ENCODE results near the gene MKS1. TPM values are rescaled to one million over a fixed set of nuclear protein-coding genes. Genes with fewer than 3 reads are reported as not detected.

MKS1 gene
- polyA plus RNA-seq, 1 donor from 2014 or later = 32.9 TPM

DNA sequence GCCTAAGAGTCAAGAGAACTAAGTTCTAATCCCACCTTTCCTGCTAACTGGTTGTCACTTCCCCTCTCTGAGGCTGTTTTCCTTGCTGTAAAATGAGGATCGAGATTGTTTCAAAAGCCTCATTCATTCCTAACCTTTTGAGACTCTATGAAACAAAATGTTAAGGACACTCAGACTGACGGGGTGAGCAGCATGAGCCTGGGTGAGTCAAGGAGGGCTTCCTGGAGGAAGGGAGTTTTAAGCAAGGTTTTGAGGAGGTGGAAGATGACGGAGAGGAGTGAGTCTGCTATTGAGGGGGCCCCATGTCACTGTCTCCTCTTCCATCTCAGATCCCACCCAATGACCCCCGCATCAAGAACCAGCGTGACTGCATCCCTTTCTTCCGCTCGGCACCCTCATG, 22.4 kb downstream of the MKS1 start:
- no peaks in the 10 kb centered on the region for H3F3A ChIP-seq (ENCODE audit: insufficient read depth, low read length, poor library complexity, severe bottlenecking)
- H3K4me3 ChIP-seq (ENCODE audit: low read length) = no peak overlapping the region
- no peaks in the 10 kb centered on the region for H3K9me2 ChIP-seq (ENCODE audit: insufficient read depth, low read length)
- no peak overlapping the region for H3K9ac ChIP-seq (ENCODE audit: low read length)
- H3K36me3 ChIP-seq (ENCODE audit: insufficient read depth, low read length) = no peaks in the 10 kb centered on the region
- H3K9me3 ChIP-seq (ENCODE audit: low read length) = no peaks in the 10 kb centered on the region
- H3K27ac ChIP-seq (ENCODE audit: low read length) = no peak overlapping the region
- no peaks in the 10 kb centered on the region for H3K27me3 ChIP-seq (ENCODE audit: insufficient read depth, low read depth, low read length)
- TF ChIP-seq SMC3 (conservative IDR thresholded peaks at IDR 0.05; ENCODE audit: poor library complexity) (no peak), TAF1 (IDR thresholded peaks at IDR 0.05; ENCODE audit: low read depth) (no peak), POLR2AphosphoS5 (IDR thresholded peaks at IDR 0.05) (no peak), RAD21 (conservative IDR thresholded peaks at IDR 0.05) (no peak), EZH2 (IDR thresholded peaks at IDR 0.05; ENCODE audit: borderline replicate concordance, insufficient read depth, low read length, poor library complexity, severe bottlenecking) (no peak), MXI1 (conservative IDR thresholded peaks at IDR 0.05; ENCODE audit: poor library complexity, severe bottlenecking) (no peak), EP300 (conservative IDR thresholded peaks at IDR 0.05; ENCODE audit: poor library complexity, severe bottlenecking) (no peak)
- TF ChIP-seq, protein P1, sequence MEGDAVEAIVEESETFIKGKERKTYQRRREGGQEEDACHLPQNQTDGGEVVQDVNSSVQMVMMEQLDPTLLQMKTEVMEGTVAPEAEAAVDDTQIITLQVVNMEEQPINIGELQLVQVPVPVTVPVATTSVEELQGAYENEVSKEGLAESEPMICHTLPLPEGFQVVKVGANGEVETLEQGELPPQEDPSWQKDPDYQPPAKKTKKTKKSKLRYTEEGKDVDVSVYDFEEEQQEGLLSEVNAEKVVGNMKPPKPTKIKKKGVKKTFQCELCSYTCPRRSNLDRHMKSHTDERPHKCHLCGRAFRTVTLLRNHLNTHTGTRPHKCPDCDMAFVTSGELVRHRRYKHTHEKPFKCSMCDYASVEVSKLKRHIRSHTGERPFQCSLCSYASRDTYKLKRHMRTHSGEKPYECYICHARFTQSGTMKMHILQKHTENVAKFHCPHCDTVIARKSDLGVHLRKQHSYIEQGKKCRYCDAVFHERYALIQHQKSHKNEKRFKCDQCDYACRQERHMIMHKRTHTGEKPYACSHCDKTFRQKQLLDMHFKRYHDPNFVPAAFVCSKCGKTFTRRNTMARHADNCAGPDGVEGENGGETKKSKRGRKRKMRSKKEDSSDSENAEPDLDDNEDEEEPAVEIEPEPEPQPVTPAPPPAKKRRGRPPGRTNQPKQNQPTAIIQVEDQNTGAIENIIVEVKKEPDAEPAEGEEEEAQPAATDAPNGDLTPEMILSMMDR (IDR thresholded peaks at IDR 0.05; ENCODE audit: poor library complexity, severe bottlenecking) = no peak
- no peaks in the 10 kb centered on the region for H4K20me1 ChIP-seq (ENCODE audit: insufficient read depth)
- no peak overlapping the region for H2AFZ ChIP-seq (ENCODE audit: low read depth, low read length)
- no peak overlapping the region for H3K4me2 ChIP-seq (ENCODE audit: low read length)
- no peaks in the 10 kb centered on the region for H3K79me2 ChIP-seq (replicated peaks; ENCODE audit: insufficient read depth, low read length)

DNA sequence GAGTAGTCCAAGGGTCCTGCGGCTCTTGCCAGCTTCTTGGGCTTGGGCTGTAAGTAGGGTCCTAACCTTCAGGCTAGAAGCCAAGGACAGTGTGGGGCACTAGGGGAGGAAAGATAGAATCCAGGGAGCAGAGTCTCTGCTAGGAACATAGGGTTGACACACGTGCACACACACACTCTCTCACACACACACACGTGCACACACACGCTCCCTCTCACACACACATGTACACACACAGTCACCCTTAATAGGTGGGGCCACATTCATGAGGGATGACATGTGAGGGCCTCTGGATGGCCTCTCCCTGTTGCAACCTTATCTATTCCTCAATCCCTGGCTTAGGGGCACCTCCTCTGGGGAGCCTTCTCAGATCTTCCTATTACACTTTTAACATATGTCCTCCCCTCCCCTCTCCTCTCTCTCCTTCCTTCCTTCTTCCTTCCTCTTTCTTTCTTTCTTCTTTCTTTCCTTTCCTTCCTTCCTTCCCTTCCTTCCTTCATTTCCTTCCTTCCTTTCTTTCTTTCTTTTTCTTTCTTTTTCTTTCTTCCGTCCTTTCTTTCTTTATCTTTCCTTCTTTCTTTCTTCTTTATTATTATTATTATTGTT, 23.4 kb downstream of the MKS1 start:
- no peaks in the 10 kb centered on the region for H3K27me3 ChIP-seq (ENCODE audit: insufficient read depth, low read depth, low read length)
- no peak overlapping the region for H3K4me2 ChIP-seq (ENCODE audit: low read length)
- H4K20me1 ChIP-seq (ENCODE audit: insufficient read depth) = no peaks in the 10 kb centered on the region
- H3K36me3 ChIP-seq (ENCODE audit: insufficient read depth, low read length) = no peaks in the 10 kb centered on the region
- no peak overlapping the region for H3K4me3 ChIP-seq (ENCODE audit: low read length)
- no peak overlapping the region for H3K9ac ChIP-seq (ENCODE audit: low read length)
- no peak overlapping the region for H3K27ac ChIP-seq (ENCODE audit: low read length)
- H3K79me2 ChIP-seq (replicated peaks; ENCODE audit: insufficient read depth, low read length) = no peaks in the 10 kb centered on the region
- TF ChIP-seq SMC3 (conservative IDR thresholded peaks at IDR 0.05; ENCODE audit: poor library complexity) (no peak), EP300 (conservative IDR thresholded peaks at IDR 0.05; ENCODE audit: poor library complexity, severe bottlenecking) (no peak), EZH2 (IDR thresholded peaks at IDR 0.05; ENCODE audit: borderline replicate concordance, insufficient read depth, low read length, poor library complexity, severe bottlenecking) (no peak), RAD21 (conservative IDR thresholded peaks at IDR 0.05) (no peak), MXI1 (conservative IDR thresholded peaks at IDR 0.05; ENCODE audit: poor library complexity, severe bottlenecking) (no peak), TAF1 (IDR thresholded peaks at IDR 0.05; ENCODE audit: low read depth) (no peak), POLR2AphosphoS5 (IDR thresholded peaks at IDR 0.05) (no peak)
- TF ChIP-seq, protein P1 (IDR thresholded peaks at IDR 0.05; ENCODE audit: poor library complexity, severe bottlenecking) = no peak
- TF ChIP-seq, protein P2, sequence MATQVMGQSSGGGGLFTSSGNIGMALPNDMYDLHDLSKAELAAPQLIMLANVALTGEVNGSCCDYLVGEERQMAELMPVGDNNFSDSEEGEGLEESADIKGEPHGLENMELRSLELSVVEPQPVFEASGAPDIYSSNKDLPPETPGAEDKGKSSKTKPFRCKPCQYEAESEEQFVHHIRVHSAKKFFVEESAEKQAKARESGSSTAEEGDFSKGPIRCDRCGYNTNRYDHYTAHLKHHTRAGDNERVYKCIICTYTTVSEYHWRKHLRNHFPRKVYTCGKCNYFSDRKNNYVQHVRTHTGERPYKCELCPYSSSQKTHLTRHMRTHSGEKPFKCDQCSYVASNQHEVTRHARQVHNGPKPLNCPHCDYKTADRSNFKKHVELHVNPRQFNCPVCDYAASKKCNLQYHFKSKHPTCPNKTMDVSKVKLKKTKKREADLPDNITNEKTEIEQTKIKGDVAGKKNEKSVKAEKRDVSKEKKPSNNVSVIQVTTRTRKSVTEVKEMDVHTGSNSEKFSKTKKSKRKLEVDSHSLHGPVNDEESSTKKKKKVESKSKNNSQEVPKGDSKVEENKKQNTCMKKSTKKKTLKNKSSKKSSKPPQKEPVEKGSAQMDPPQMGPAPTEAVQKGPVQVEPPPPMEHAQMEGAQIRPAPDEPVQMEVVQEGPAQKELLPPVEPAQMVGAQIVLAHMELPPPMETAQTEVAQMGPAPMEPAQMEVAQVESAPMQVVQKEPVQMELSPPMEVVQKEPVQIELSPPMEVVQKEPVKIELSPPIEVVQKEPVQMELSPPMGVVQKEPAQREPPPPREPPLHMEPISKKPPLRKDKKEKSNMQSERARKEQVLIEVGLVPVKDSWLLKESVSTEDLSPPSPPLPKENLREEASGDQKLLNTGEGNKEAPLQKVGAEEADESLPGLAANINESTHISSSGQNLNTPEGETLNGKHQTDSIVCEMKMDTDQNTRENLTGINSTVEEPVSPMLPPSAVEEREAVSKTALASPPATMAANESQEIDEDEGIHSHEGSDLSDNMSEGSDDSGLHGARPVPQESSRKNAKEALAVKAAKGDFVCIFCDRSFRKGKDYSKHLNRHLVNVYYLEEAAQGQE (IDR thresholded peaks at IDR 0.05; ENCODE audit: borderline replicate concordance) = no peak
- H3F3A ChIP-seq (ENCODE audit: insufficient read depth, low read length, poor library complexity, severe bottlenecking) = no peaks in the 10 kb centered on the region
- no peak overlapping the region for H2AFZ ChIP-seq (ENCODE audit: low read depth, low read length)
- no peaks in the 10 kb centered on the region for H3K9me2 ChIP-seq (ENCODE audit: insufficient read depth, low read length)
- H3K9me3 ChIP-seq (ENCODE audit: low read length) = no peaks in the 10 kb centered on the region
